ENCODE data around the gene ARRDC4.
"Not testable (repeated sequence)": the region's sequence is repeated elsewhere in the genome, so short reads cannot be mapped to it uniquely, and the experiment has no call there.

Gene ARRDC4

DNA sequence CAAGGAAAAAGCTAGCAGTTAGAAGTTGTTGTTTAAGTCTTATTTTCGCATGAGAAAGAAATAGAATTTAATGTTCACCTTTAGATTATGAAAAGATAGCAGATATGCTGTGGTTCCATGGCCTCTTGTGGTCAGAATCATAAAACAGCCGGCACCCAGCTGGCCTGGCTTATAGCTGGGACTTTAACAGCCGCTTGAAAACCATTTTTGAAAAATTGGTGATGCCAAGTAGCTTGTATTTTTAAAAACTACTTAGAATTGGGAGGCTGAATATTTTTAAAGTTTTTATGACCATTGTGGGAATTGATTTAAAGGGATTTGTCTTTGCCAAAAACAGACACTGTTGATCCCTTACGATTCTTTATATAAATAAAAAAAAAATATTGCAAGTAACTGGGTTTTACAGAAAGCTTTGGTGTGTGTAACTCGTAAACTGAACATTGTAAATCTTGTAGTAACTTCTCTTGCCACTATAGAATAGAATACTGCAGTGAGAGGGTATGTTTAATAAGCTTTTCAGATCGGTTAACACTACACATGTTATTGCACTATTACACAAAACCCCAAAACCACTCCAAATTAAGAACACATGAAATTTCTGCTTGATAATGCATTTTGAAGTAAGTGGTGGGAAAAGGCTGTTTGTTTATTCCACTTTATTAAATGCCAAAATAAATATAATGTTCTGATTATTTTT is 6.6 kb downstream of the ARRDC4 start:
- DNase-seq (ENCODE audit: low spot score): no peak

DNA sequence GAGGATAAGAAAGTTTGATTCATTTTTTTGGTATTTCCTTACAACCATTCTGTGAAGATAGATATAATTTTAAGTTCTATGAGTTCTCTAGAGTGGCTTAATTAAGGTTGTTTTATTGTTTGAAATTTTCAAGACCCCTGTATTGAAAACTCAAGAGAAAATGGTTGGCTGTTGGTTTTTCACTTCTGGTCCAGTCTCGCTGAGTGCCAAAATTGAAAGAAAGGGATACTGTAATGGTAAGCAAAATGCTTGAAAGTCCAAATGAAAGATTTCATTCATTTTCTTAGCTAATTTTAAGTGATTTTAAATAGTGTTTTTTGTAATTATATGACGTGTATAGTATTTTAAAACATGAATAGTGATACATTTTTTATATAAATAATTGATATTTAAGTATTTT is 7.4 kb downstream of the ARRDC4 start:
- DNase-seq (ENCODE audit: low spot score): no peak

GRCh38 chr15:97968380-97968779 is 7.9 kb downstream of the ARRDC4 start:
- DNase-seq (ENCODE audit: low spot score): no peak

- DNase-seq (ENCODE audit: low spot score): no peak
These were observed 11.9 kb downstream of the ARRDC4 start for GRCh38 chr15:97972366-97972765.

DNA sequence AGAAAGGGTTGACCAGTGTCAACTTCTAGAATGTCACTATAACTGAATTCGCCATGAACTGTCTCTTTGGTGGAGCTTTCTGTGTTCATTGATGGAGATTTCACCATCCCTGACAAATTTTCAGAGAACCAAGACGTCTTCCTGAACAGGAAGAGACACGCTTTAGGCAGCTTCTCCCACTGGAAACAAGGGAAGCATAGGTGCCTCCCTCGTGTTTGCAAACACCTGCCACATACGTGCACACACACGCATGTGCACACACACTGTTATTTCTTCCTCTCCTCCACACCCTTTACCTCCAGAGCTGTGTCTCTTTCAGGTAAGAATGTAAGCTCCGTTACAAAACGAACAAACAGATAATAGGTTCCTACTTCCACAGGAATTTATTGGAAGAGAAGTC is 15.6 kb downstream of the ARRDC4 start:
- no peak for DNase-seq (ENCODE audit: low spot score)

GRCh38 chr15:97976766-97977503 is 16.4 kb downstream of the ARRDC4 start:
- no peak for DNase-seq (ENCODE audit: low spot score)

DNA sequence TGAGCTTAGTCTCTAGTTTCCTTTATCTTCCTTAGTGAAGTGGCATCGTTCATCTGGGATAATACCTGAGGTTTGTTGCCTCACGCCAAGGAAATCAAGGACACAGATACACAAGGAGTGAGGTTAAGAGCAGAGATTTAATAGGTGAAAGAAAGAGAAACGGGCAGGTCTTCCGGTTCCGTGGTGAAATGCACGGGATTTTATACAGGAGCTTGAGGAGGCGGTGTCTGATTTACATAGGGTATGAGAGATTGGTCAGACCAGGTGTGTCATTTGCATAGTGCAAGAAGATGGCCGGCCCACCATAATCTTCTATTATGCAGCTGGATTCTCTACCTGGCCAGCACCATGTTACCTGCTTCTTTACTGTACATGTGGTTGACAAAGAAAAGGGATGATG is 17.2 kb downstream of the ARRDC4 start:
- no peak for DNase-seq (ENCODE audit: low spot score)

- no peak for DNase-seq (ENCODE audit: low spot score)
These were observed 18.1 kb downstream of the ARRDC4 start for GRCh38 chr15:97978401-97979139.

DNA sequence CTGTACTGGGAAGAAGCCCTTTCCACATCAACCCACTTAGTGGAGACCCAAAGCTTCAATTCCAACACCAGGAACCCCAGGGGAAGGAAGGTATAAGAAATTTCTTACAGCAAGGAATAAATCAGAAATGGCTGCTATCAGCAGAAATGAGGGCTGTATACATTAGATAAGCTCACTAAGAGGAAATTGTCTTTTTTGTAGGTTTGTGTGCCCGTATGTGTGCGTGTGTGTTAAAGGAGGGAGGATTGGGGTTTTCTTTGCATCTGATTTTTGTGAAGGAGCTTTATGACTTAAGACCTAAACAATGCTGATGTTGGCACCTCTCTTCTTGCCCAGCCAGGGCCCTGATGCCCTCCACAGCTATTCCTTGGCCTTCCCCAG is 18.6 kb downstream of the ARRDC4 start:
- no peak for DNase-seq (ENCODE audit: low spot score)

DNA sequence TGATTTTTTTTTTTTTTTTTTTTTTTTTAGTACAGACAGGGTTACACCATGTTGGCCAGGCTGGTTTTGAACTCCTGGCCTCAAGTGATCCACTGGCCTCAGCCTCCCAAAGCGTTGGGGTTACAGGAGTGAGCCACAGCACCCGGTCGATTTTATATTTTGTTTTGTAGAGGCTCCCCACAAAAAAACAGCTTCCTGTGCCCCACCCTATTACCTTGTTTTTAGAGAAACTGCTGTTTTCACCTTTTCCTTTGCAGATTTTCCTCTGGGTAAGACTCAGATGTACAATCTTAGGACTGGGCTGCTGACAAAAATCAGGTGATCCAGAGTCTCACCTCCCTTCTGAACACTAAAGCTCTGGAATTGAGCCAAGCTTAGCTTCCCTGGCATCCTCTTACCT is 20.6 kb downstream of the ARRDC4 start:
- DNase-seq (ENCODE audit: low spot score): no peak

- no peak for DNase-seq (ENCODE audit: low spot score)
These were observed 21.3 kb downstream of the ARRDC4 start for GRCh38 chr15:97981758-97982157.

DNA sequence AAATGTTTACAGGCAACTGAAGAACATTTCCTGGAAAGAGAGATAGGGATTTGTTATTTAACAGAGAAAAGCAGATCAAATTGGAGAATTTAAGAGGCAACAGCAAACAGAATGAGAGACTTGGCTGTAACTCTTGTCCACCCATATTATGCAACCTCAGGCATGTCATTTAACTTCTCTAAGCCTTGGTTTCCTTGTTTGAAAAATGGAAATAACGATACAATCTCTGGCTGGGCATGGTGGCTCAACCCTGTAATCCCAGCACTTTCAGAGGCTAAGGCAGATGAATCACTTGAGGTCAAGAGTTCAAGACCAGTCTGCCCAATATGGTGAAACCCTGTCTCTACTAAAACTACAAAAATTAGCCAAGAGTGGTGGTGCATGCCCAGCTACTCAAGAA is 23.7 kb downstream of the ARRDC4 start:
- no peak for DNase-seq (ENCODE audit: low spot score)

GRCh38 chr15:97985979-97986378 is 25.5 kb downstream of the ARRDC4 start:
- not testable (repeated sequence) for DNase-seq (ENCODE audit: low spot score)

DNA sequence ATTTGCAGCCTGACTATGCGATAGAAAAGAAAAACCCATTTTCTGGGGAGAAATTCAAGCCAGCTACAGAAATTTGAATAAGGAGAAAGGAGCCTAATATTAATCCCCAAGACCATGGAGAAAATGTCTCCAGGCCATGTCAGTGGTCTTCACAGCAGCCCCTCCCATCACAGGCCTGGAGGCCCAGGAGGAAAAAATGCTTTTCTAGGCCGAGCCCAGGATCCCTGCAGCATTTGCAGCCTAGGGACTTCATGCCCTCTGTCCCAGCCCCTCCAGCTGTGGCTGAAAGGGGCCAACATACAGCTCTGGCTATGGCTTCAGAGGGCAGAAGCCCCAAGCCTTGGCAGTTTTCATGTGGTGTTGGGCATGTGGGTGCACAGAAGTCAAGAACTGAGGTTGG is 26.3 kb downstream of the ARRDC4 start:
- no peak for DNase-seq (ENCODE audit: low spot score)

DNA sequence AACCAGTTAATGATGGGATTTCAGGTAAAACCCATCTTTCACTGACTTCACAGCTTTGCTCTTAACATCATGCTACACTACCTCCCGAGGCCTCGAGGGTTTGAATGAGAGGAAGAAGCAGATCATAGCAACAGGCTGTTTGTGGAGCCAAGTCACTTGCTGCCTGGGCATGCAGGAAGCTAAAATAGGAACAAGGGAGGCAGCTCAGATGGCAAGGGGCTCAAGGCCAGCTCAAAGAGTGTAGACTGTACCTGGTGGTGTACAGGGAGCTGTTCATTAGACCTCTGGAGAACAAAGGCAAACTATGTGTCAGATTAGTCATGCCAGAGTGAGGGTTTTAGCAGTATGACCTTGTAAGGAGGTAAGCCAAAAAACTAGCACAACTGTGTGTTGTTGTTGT is 28.8 kb downstream of the ARRDC4 start:
- DNase-seq (ENCODE audit: low spot score): no peak

DNA sequence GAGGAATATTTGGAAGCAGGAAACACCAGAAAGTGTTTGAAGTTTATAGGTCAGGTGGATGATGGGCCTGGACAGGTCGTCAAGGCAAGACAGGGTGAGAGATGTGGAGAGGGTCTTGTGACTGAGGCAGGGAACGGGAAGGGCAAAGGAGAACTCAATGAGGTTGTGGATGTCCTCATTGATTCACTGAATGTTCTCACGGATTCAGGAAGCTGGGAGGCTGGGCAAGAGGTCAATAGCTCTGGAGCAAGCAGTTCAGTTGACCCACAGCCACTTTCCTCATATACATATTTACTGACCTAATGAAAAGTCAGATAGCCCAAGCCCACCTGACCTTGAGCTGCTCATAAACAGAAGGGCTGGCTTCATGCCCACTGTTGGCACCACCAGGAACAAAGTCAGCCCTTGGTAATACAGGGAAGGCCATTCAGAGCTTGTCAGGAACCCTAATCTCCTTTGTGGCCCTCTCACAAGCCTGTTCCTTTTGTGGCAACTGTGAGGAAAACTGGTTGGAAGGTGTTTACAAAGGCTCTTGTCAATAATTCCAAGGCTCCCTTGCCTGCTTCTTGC is 31.6 kb downstream of the ARRDC4 start:
- no peak for DNase-seq (ENCODE audit: low spot score)

- no peak for DNase-seq (ENCODE audit: low spot score)
These were observed 32.3 kb downstream of the ARRDC4 start for GRCh38 chr15:97992823-97993222.

DNA sequence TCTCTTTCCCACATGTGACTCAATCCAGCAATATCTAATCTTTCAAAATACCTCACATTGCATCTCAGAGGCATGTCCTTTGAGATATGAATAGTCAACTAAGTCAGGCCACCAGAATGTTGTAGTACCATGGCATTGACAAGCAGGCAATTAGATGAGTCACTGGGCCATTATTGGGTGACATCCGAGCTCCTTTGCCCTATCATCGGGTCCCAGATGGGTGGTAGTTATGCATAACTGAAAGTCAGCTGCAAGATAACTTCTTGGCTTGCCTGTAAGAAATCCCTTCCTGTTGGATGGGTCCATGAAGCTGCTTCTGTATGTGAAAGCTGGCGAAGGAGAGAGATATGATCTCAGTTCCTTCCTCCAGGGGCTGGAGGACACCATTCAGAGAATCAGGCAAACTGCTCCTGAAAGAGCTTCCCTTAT is 32.8 kb downstream of the ARRDC4 start:
- peak; percentile 59 for DNase-seq (ENCODE audit: low spot score)

- no peak for DNase-seq (ENCODE audit: low spot score)
These were observed 33.7 kb downstream of the ARRDC4 start for GRCh38 chr15:97994236-97994635.

DNA sequence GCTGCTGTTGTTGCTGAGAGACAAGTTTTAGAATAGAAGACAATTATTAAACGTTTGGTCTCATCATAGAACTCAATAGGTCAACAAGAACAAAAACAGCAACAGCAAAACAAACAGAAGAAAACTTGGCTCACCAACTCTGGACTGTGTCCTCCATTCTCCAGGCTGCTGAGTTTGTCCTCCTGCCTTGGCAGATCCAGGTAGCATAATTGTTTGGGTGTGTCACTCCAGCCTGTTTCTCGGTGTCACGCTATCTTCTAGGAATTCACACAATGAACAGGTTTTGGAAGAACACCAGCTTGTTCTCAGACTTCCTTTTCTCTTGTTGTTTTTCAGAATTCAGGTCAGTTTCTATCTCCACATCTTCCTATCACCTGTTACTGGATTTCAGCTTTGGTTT is 34.7 kb downstream of the ARRDC4 start:
- no peak for DNase-seq (ENCODE audit: low spot score)

DNA sequence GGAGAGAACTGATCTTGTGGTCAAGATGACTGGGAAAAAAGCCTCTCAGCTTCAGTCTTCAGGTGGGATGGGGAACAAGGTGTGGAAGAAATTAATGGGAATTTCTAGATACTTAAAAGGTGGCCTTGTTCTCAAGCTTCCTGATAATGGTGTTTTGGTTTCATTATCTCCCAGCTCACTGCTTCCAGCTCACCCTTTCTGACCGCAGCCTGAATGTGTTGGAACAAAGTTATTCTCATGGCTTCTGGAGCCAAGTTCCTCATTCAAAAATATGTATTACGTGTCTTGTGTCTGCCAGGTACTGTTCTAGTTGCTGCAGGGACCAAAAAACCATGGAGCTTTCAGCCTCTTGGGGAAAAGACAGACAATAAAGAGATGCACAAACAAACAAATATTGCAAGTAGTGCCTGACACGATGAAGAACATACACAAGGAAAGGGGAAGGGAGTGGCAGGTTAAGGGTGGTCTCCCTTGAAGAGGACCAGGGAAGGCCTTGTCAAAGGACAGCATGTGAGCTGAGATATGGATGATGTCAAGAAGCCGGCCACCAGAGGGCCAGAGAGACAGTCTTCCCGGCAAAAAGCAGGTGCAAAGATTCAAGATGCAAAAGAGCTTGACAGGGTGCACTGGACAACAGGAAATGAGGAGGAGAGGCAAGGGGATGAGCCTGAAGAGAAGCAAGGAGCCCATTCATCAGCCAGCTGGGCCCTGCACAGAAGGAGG is 35.5 kb downstream of the ARRDC4 start:
- DNase-seq (ENCODE audit: low spot score): no peak

Measured in COLO829 (cell line).